AG08396 (cell line): ENCODE measurements around the gene SRGAP1.
"Not testable (repeated sequence)": the region's sequence is repeated elsewhere in the genome, so short reads cannot be mapped to it uniquely, and the experiment has no call there.

Experiments used
- DNase-seq: peaks from one replicate; pipeline ENCODE4 v3.0.0; 2012; ENCODE audit warnings: low spot score, mixed read lengths

The SRGAP1 gene

GRCh38 chr12:63838411-63838810, 6.1 kb upstream of the SRGAP1 start:
- no peak for DNase-seq

- DNase-seq: no peak
Measured at GRCh38 chr12:63841011-63841410, 3.5 kb upstream of the SRGAP1 start.

DNA sequence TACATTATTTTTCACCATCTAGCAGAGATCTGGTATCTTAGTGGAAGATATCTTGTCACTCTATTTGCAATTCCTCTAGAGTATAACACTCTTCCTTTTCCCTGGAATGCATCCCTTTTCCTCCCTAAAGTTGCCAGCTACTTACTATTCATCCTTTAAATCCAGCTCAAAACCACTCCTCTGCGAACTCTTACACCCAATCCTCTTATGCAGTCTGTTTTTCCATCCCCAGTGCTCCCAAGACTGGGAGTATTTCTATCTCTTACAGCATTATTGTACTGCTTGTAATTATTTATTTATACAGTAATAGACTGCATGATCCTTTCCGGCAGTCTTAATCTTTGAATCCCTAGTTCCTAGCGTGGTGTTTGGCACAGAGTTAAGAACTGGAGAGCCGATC, 2.9 kb upstream of the SRGAP1 start:
- no peak for DNase-seq

- not testable (repeated sequence) for DNase-seq
Measured at GRCh38 chr12:63842750-63843149, 1.8 kb upstream of the SRGAP1 start.

GRCh38 chr12:63843254-63843720, 1.2 kb upstream of the SRGAP1 start:
- no peak for DNase-seq

- peak; percentile 97 for DNase-seq
Measured at GRCh38 chr12:63843721-63844390, 644 bp upstream of the SRGAP1 start.

DNA sequence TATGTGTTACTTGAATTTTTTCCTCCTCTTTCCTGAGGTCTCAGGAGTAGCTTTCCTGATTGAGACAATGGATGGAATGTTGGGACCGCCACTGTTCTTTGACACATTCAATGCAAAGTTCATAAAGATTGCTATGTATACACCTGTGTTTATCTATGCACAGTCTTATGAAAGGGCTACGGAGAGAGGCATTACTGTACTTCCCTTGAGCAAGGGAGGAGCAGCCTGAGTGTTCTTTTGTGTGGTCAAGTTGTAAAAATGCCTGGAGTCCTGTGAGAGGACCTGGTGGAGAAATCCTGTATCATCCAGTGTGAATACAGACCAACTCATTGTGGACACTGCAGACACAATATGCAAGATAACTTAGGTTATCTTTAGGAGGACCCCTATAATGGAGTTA, 1.2 kb downstream of the SRGAP1 start:
- peak; percentile 25 for DNase-seq

DNA sequence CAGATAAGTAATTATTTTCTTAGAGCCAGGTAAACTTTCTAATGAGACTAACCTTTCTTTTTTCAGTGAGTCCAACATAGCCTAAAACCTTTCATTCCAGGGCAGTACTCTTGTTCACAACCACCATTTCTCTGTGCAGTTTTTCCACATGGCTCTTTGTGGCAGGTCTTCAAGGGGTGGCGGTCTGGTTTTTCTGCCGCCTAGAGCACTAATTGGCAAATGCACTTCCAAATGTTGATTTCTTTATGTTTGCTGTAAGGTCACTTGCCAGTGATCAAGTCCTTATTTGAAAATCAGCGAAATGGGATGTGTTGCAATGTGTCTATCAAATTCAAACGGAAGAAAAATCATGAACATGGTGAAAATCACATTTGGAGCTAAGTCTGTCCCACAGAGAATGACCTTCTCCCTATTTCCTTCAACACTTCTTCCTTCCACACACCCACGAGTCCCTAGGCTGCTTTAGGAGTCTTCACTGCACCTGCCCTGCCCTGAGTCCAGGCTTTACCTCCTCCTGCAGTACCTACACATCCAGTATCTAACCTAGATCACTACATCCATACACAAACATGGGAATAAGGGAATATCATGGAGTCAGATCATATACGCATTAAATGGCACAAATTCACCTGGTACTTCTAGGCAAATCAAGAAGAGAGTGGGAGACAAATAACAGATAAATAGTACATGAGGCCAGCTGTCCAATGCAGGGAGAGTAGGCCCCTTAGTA, 1.9 kb downstream of the SRGAP1 start:
- DNase-seq: no peak

- DNase-seq: no peak
Measured at GRCh38 chr12:63848450-63848849, 4.0 kb downstream of the SRGAP1 start.

DNA sequence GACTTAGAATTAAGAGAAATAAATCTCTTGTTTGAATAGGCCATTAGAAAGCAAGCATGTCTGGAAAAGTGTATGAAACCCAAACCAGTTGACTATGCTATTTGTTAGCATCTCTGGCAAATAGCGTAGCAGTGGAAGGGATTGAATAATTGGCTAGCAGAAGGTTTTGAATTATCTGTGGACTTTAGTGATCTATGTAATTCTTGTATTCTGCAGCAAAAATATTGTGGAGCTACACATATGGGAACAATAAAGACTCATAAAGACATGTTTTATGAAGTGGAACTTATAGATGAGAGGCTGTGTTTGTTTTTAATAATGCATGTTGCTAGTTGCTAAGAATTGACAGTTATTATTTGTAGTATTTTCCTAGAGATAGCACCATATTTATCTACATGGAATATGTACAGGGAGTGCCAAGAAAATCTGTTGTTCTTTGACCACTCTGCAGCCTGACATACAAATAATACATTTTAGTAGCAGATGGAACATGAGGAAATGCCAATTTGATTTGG, 4.7 kb downstream of the SRGAP1 start:
- no peak for DNase-seq

DNA sequence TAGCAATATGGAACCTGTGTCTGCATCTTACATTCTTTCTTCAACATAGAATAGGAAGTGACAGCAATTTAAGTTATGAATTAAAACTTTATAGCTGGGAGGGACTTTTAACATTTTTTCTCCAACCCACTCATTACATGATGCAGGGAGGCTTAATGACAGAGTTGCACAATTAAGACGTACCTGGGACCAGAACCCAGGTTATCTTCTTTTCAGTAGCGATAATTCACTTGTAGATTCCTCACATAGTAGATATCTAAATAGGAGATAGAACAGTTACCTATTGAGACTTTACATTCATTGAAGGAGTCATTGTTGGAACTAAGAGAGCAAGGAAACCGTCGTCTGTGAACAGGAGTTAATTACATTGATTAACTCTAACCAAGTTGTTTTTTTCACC, 5.1 kb downstream of the SRGAP1 start:
- DNase-seq: no peak

DNA sequence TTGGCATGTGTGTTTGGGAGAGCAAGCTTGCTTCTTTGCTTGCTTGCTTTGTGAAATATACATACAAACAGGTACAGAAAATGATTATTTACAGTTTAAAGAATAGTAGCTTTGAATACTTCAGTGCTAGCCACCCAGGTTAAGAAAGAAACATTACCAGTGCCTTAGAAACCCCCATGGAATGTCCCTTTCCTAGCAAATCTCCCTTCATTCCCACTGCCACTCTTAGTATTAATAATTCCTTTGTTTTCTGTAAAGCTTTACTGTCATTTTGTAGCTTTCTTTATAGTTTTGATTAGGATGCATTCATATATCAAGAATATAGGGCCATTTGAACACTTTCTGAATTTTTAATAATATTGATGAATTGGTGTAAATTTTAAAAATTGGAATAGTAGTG, 9.5 kb downstream of the SRGAP1 start:
- no peak for DNase-seq

DNA sequence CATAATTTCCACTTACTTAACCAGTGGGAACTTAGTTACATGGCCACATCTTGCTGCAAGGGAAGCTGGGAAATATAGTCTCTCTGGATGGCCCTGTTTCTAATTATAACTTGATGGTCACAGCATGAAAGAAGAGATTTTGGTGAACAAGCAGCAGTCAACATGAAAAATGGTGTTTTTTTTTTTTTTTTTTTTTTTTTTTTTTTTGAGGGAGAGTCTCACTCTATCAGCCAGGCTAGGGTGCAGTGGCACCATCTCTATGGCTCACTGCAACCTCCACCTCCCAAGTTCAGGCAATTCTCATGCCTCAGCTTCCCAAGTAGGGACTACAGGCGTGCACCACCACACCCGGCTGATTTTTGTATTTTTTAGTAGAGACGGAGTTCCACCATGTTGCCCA, 10.8 kb downstream of the SRGAP1 start:
- DNase-seq: no peak

GRCh38 chr12:63857771-63858670, 13.5 kb downstream of the SRGAP1 start:
- DNase-seq: no peak

DNA sequence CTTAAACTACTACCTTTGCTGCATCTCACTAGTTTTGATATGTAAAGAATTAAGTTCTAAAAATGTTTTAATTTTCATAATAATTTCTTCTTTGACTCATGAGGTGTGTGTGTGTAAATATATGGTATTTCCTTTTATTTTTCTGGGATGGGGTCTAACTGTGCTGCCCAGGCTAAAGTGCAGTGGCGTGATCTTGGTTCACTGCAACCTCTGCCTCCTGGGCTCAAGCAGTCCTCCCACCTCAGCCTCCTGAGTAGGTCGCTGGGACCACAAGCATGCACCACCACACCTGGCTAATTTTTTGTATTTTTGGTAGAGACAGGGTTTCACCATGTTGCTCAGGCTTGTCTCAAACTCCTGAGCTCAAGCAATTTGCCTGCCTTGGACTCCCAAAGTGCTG, 15.4 kb downstream of the SRGAP1 start:
- DNase-seq: not testable (repeated sequence)

DNA sequence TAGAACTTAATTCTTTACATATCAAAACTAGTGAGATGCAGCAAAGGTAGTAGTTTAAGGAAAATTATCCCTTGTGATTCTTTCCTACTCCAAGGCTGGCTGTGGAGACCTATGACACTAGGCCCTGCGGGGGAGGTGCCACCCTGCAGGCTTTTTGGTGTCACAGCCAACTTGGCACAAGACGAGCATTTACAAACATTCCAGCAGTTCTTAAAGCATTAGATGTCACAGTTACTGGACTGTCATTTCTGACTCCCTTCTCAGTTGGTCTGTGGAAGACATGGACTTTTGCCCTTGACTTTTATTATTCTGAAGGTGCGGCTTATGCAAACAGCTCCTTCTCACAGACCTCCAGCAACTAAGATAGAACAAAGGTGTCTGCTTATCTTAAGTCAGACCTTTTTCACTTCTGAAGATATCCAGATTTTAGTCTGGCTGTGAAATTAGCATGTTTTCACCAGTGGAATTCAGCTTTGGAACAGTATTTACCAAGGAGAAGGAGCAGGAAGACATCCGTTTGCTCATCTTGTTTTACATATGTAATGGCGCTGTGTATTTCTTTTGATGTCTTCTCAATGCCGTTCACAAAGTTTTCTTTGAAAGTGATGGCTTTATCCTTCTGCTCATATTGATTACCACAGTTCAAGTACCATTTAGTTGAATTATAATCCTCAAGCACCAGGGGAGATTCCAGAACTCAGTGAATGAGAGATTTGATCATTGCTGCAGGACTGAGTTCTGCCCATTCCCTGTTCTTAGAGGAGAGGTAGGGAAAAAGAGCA, 17.9 kb downstream of the SRGAP1 start:
- DNase-seq: peak; percentile 21

- no peak for DNase-seq
Measured at GRCh38 chr12:63862969-63863230, 18.4 kb downstream of the SRGAP1 start.

GRCh38 chr12:63863658-63864453, 19.4 kb downstream of the SRGAP1 start:
- no peak for DNase-seq

- DNase-seq: no peak
Measured at GRCh38 chr12:63864454-63864706, 19.9 kb downstream of the SRGAP1 start.

GRCh38 chr12:63865448-63865847, 20.9 kb downstream of the SRGAP1 start:
- DNase-seq: no peak

DNA sequence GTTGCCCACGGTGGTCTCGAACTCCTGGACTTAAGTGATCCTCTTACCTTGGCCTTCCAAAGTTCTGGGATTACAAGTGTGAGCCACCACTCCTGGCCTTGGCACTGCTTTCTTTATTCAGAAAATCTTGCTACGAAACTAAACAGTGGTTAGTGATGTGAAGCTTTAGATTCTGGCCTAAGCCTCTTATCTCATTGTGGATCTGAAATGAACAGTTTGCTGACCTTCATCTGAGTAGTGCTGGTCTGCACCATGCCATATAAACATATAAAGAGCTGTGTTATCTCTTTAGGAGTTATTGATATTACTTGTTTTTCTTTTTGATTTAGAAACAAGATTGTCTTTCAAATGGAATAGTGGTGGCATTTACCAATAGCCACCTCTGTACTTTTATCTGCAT, 22.6 kb downstream of the SRGAP1 start:
- DNase-seq: no peak
